Keratinocyte (primary cell): ENCODE data around the gene PFN2.

Source experiments
- CTCF ChIP-seq, 3 experiments: IDR thresholded peaks in 1 of 3; conservative IDR thresholded peaks in 1 of 3; optimal IDR thresholded peaks in 1 of 3; 2 replicates in 2 of 3; 3 replicates in 1 of 3; pipeline versions ENCODE3 to v1.5.1; 2011; ENCODE audit warnings: low read length in 3 of 3, mild to moderate bottlenecking in 3 of 3, moderate library complexity in 2 of 3, control low read depth in 1 of 3, inconsistent platforms in 1 of 3; ENCODE audit not compliant: insufficient read depth in 2 of 3; ENCODE audit errors: extremely low read depth in 1 of 3
- EZH2 ChIP-seq: IDR thresholded peaks from one replicate; pipeline ENCODE4 v1.6.1; 2012; ENCODE audit warnings: inconsistent platforms, mild to moderate bottlenecking, low read length, moderate library complexity

- no peak for TF ChIP-seq CTCF (optimal IDR thresholded peaks at IDR 0.05 in 1 of 3, IDR thresholded peaks at IDR 0.05 in 1 of 3, conservative IDR thresholded peaks at IDR 0.05 in 1 of 3; ENCODE audit: extremely low read depth in 1 of 3, insufficient read depth in 2 of 3, low read length in 3 of 3)
- TF ChIP-seq EZH2, result no peak
Observed at GRCh38 chr3:149958171-149958796, 12.4 kb downstream of the PFN2 start.
